ENCODE results near the gene KBTBD12.
A peak's percentile ranks its signal among the peaks of the same experiment; 100 is the strongest.

Gene KBTBD12

GRCh38 chr3:127953091-127954035 lies 38.3 kb downstream of the KBTBD12 start:
- no peak for DNase-seq (ENCODE audit: low spot score)

DNA sequence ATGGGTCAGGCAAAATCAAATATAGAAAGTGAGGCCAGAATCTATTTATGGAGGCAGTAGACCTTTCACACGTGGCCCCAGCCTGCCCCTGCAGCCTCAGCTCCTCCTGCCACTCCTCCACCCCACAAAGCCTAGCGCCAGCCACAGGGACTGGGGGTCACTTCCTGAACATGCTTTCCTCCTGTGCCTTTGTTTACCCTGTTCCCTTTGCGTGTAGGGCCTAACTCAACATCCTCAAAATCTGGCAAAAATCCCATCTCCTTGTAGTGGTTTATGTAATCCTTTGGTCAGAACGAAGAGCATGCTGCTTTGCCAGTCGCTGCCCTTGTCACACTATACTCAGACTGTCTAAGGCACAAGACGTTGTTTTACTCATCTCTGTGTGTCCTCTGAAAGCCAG lies 39.6 kb downstream of the KBTBD12 start:
- DNase-seq (ENCODE audit: low spot score): no peak

DNA sequence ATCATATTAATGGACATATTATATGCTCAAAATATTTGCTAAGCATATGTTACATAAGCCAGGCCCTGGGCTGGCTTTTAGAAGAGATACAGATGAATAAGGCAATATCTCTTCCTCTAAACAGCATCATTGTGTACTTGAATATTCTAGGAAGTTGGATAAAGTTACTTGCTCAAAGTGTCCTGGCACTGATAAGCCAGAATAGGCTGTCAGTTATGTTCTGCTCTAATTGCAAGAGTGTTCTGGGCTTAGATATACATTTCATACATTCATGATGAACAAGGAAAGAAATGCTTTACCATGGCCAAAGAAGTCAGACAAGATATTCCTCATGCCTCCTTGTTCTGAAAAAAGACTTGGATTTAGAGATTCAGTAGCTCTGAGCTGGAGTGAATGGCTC lies 40.7 kb downstream of the KBTBD12 start:
- DNase-seq (ENCODE audit: low spot score): no peak

DNA sequence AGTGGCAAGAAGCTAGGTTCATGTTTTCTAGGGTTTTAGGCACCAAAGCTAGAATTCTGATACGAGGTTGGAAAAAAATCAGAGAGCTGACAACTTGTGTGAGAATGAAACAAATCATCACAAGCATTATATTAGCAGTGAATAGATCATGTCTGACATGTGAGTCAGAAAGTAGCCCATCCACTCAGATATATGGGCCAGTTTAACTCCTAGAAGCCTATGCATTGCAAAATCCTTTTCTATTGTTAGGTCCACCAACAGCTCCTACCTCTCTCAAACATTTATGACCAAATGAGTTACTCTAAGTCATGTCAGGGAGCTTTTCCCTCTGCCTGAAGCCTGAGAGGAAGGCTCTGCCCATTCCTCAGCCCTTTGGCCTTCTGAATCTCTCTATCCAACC lies 44.0 kb downstream of the KBTBD12 start:
- DNase-seq (ENCODE audit: low spot score): no peak

- DNase-seq (ENCODE audit: low spot score): no peak
Measured at GRCh38 chr3:127959873-127960272, 44.8 kb downstream of the KBTBD12 start.

- DNase-seq (ENCODE audit: low spot score): no peak
Measured at GRCh38 chr3:127960421-127960965, 45.5 kb downstream of the KBTBD12 start.

DNA sequence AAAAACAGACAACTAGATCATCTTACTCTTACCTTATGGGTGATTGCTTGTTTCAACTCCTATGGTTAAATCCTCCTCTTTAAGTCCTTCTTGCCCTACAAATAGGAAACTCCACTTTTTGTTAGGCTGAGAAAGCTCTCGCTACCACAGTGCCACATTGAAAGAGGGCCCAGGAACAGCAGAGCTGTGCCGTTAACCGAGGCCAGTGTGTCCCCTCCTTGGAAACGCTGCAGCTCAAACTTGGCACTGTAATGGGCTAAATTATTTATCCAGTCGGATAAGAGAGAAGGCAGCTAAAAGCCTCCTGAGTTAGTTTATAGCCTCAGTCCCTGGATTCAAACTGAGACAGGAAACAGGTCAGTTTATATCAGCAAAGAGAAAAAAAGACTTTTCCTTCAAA lies 46.1 kb downstream of the KBTBD12 start:
- DNase-seq (ENCODE audit: low spot score): no peak

GRCh38 chr3:127961963-127962362 lies 46.9 kb downstream of the KBTBD12 start:
- DNase-seq (ENCODE audit: low spot score): no peak

DNA sequence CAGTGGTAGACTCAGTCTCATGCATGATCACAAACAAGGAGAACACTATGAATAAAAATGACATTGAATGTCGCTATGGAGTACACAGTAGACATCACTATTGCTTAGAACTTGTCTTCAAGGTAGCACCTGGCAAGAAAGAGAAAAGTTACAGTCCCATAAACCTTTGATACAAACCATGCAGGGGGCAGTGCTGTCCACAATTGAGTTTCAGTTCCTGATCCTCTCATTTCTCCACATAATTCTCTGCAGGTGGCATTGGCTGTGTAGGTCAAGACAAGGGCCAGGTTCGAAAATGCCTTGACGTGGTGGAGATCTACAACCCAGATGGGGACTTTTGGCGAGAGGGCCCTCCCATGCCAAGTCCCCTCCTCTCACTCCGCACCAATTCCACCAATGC lies 47.9 kb downstream of the KBTBD12 start:
- DNase-seq (ENCODE audit: low spot score): no peak

GRCh38 chr3:127964053-127964452 lies 49.0 kb downstream of the KBTBD12 start:
- DNase-seq (ENCODE audit: low spot score): no peak

DNA sequence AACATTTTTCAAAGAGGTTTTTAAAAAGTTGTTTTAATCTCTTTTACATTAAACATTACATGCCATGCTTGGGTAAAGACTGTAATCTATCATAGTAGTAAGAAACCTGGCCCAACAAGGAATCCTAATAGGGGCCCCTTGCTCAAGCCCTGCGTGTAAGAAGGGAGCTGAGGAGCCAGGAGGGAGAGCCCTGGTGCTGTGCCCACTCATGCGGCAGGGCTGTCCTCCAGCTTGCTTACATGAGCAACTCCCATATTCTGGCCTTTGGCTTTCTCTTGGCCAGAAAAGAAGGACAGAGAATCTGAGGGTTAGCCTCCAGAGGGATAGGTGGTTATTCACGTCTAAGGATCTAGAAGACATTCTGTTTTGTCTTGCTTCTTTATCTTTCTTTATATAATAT lies 49.8 kb downstream of the KBTBD12 start:
- DNase-seq (ENCODE audit: low spot score): no peak

GRCh38 chr3:127967316-127967715 lies 52.3 kb downstream of the KBTBD12 start:
- DNase-seq (ENCODE audit: low spot score): no peak

- DNase-seq (ENCODE audit: low spot score): peak; percentile 11
Measured at GRCh38 chr3:127970966-127971592, 56.0 kb downstream of the KBTBD12 start.

DNA sequence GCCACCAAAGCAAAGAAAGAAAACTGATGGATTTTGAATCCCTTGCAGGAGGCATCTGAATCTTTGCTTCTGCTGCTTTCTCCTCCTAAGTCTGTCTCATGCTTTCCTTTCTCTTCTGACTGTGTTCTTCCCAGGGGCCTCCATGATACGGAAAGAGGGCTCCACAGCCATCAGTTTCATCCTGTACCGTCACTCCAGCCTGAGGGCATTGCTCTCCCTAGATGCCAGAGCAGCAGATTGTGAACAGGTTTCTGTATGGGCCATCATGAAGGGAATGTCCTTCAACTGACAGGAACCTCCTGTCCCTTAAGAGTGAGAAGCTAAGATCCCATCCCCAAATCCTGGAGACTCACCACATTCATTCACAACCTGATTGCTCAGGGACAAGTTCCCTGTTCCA lies 59.2 kb downstream of the KBTBD12 start:
- DNase-seq (ENCODE audit: low spot score): no peak

- DNase-seq (ENCODE audit: low spot score): no peak
Measured at GRCh38 chr3:127975153-127976029, 60.4 kb downstream of the KBTBD12 start.

DNA sequence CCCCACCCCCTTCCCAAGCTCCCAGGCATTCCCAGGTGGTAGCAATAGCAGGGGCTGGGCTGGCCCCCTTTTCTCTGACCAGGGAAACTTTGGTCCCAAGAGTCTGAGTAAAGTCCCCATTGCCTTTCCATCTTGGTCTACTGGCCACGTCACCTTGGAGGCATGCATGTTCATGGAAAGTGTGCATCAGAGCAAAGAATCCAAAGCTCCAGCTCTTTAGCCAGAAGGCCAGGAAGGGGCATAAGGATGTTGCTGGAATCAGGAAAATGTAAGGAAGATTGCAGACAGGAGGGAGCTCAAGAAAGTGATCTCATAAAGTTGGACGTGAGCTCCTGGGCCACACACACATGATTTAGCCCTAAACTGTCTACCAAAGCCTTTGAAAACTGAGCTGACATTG lies 63.6 kb downstream of the KBTBD12 start:
- no peak for DNase-seq (ENCODE audit: low spot score)

- no peak for DNase-seq (ENCODE audit: low spot score)
Measured at GRCh38 chr3:127979473-127979872, 64.4 kb downstream of the KBTBD12 start.

DNA sequence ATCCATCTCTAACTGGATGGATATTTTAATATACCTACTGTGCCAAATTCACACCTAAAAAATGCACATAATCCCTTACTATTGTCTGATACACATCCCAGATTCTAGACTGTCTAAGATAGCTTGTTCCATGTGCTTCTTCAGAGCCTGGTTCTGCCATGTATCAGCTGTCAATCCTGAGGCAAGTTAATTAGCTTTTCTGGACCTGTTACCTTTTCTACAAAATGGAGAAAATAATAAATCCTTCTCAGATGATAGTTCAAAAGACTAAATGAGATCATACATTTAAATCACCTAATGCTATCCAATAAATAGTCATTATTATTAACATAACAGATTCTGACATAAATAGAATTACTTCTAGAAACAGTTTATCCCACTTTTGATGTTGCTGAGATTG lies 66.1 kb downstream of the KBTBD12 start:
- no peak for DNase-seq (ENCODE audit: low spot score)

- DNase-seq (ENCODE audit: low spot score): no peak
Measured at GRCh38 chr3:127982155-127982554, 67.1 kb downstream of the KBTBD12 start.

DNA sequence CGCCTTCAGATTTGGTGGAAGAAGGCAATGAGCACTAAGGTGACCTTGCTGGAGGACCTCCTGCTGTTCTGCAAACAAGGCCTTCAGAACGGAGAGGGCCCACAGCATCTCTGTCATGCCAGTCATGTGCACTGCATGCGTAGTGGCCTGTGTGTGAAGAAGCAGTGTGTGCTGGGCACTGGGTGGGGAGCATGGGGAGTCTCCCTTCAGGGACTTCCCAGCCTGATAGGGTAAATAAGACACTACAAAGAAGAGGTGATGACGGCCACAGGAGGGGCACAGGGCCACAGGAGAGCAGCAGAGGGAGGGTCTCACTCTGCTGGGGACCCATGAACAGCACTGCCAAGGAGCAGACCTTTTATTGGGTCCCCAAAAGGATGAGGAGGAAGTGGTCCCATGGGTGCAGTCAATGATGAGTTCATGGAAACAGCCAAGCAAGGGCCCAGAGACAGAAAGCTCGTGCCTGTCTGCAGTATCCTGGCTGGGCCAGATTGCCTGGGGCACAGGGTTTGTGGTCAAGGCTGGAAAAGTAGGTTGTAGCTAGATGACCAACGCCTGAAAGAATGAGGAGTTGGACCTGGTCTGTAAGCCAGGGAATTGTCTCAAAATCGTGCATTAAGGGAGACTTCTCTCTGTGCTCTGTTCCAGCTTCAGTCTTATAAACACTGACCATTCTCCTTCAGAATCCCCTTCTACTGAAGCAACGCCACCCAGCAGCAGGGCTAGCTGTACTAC lies 69.4 kb downstream of the KBTBD12 start:
- no peak for DNase-seq (ENCODE audit: low spot score)

DNA sequence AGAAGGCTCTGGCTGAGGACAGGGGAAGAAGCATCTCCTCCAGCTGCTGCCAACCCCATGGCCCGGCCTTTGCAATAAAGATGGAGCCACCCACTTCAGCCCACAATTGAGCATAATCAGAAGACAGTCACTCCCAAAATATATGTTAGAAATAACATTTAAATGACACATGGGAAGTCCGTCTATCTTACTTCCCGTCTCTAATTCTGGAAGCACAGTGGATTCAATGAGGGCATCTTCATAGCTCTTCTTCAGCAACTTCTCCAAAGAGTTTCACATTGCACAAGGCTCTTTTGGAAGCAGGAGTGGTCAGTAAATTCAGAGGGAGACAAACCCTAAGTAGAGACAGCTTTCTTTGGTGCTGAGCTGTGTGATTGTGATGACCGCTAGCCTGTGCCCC lies 70.2 kb downstream of the KBTBD12 start:
- DNase-seq (ENCODE audit: low spot score): no peak

Measured in CD4-positive, alpha-beta T cell treated with Interleukin-2 at 100 ng/mL for 4 hours (primary cell).